Activated CD4-positive, alpha-beta T cell treated with anti-CD3 and anti-CD28 coated beads for 24 hours (primary cell): ENCODE results near the gene UGT1A6.
"Not testable (repeated sequence)": the region's sequence is repeated elsewhere in the genome, so short reads cannot be mapped to it uniquely, and the experiment has no call there.

ENCODE experiments used
- DNase-seq, 2 donors: peaks; one replicate each; pipeline ENCODE4 v3.0.0-alpha.2; 2020; ENCODE audit warnings: low read depth in 2 of 2

The UGT1A6 gene

DNA sequence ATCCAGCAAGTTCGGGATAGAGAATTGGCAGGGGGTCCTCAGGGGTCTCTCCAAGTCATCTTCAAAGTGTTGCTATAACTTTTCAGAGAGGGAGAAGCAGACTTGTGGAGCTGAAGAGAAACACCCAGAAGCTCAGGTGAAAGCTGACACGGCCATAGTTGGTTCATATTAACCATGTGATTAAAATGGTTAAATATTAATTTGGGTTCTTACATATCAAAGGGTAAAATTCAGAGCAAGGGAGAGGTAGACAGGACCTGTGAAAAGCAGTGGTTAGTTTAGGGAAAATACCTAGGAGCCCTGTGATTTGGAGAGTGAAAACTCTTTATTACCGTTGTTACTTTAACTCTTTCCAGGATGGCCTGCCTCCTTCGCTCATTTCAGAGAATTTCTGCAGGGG is at the start of gene UGT1A6:
Gene UGT1A6 (plus strand): TSS at position 243 of the 400 bp plus-strand sequence. CDS start 115 bp downstream, at position 358.
- no peak for DNase-seq

DNA sequence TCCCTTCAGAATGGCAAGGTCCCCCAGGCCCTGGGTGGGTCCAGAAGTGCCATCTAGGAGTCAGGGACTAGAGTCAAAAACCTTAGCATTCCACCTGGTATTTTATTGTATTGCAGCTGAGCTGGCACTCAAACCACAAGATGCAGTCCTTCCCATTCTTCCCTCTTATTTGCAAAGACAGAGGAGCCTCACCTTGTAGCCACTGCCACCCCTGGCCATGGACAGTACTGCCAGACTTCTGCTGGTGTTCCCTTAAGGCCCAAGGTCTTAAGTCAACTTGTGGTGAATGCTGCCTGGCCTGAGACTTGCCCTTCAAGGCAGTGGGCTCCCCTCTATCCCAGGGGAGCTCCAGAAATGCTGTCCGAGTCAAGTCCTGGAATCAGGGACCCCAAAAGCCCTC is 49.6 kb upstream of the UGT1A6 start:
- DNase-seq: no peak

GRCh38 chr2:233646033-233646432 is 46.7 kb upstream of the UGT1A6 start:
- not testable (repeated sequence) for DNase-seq

- no peak for DNase-seq
These were observed 41.7 kb upstream of the UGT1A6 start for GRCh38 chr2:233650981-233651380.

DNA sequence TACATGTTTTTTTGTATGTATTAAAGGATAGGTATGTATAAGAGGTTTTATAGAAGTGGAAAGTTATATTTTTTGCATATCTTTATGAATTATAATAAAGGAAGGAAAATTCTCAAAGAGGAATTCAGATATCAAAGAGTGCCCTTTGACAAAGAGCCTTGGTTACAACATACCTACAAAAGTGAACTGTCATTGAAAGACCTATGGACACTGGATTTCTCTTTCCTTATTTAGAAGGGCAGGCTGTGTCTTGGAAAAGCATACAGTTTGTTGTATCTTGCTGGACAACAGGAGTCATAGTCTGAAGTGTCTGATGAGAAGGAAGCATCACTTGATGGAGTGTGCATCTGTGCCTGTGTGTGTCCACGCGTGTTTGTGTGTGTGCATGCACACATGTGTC is 41.3 kb upstream of the UGT1A6 start:
- no peak for DNase-seq

GRCh38 chr2:233654501-233654900 is 38.2 kb upstream of the UGT1A6 start:
- DNase-seq: no peak

DNA sequence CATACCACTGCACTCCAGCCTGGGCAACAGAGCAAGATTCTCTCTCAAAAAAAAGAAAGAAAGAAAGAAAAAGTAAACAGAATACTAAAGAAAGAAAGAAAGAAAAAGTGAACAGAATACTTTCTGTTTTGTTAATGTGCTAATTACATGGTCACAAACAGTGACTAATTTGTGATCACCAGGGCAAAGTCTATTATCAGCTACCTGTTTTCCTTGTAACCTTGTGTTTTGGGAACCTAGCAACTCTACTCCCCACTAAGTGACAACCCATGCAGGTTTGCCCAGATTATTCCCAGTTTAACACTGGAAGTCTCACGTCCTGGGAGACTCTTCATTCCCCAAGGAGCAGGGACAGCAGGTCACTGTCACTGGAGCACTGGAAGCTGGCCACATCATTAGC is 37.6 kb upstream of the UGT1A6 start:
- DNase-seq: no peak

DNA sequence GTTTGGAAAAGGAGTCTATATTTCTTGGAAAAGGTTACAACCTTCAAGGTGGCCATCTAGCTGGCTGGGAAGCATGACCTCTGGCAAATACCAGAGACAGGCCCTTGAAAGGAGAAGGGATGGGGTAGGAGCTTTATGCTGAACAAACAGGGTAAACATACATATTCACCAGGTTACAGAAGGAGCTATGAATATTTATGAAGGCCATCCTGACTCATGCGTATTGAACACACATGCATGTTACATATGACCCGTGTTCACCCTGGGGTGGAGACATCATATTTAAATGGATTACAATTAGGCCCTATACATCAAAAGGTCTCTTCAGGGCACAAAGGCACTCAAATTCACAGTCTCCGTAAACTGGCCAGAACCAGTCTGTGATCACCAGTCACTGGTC is 36.7 kb upstream of the UGT1A6 start:
- DNase-seq: not testable (repeated sequence)

DNA sequence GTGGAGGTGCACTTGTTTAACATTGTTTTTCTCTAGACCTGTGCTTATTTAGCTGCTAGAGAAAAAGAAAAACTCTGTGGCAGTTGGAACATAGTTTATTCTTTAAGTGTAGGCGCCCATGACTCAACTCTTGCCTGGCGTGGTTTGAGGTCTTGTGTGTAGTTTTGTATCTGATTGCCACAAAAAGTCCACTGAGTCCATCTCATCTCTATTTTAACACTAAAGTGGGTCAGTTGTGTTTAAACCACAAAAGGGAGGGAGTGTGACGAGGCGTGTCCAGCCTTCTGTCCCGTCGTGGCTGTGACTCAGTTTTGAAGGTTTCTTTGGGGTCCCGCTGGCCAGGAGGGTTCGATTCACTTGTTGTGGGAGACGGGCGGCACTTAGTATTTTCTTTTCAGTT is 36.2 kb upstream of the UGT1A6 start:
- no peak for DNase-seq

GRCh38 chr2:233658610-233659009 is 34.1 kb upstream of the UGT1A6 start:
- no peak for DNase-seq

DNA sequence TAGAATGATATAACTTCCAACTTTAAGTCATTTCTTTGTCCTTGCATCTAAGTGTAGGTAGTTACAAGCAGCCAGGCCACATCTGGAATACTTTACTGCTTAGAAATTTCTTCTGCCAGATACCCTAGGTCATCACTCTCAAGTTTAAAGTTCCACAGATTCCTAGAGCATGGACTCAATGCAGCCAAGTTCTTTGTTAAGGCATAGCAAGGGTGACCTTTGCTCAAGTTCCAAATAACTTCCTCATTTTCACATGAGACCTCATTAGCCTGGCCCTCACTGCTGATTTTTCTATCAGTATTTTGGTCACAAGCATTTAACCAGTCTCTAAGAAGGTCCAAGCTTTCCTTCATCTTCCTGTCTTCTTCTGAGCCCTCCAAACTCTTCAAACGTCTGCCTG is 28.8 kb upstream of the UGT1A6 start:
- DNase-seq: no peak

DNA sequence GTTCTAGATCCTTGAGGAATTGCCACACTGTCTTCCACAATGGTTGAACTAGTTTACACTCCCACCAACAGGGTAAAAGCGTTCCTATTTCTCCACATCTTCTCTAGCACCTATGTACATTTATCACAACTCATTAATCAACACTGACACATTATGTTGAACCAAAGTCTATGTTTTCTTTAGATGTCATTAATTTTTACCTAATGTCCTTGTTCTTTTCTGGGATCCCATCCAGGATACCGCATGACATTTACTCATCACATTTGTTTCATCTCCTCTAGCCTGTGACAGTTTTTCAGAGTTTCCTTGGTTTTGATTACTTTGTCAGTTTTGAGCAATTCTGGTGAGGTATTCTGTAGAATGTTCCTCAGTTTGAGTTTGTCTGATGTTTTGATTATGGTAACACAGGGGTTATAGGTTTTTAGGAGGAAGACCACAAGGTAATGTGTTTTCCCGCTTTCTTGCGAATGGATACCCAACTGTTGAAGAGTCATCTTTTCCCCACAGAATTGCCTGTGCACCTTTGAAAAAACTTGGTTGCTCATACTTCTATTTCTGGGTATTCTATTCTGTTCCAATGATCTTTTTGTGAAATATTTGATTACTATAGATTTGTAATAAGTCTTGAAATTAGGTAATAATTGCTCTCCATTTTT is 24.0 kb upstream of the UGT1A6 start:
- DNase-seq: no peak

DNA sequence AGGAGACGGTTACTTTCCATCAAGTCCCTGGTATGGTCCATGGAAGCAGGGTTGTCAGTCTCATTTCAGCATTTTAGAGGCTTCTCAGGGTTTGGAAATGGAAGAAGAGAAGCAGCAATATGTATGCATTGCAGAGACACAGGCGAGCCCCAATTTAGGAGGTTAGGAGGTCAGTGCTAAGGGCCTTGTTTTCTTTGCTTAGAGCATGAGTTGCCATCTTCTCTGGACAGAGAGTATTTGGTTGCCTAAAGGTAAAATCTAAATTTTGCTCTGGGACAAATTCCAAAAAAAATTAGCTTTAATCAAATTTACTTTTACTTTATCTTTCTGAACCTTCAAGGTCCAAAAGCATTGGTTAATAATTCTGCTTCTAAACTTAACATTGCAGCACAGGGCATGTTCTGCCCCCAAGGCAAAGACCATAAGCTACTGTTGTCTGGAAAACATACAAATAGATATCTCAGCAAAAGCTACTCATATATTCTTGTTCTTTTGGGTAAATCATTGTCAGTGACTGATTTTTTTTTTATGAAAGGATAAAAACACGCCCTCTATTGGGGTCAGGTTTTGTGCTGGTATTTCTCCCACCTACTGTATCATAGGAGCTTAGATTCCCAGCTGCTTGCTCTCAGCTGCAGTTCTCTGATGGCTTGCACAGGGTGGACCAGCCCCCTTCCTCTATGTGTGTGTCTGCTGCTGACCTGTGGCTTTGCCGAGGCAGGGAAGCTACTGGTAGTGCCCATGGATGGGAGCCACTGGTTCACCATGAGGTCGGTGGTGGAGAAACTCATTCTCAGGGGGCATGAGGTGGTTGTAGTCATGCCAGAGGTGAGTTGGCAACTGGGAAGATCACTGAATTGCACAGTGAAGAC is 21.2 kb upstream of the UGT1A6 start, which contains the start of gene UGT1A9:
Gene UGT1A9 (plus strand): TSS at position 609 of the 872 bp plus-strand sequence. CDS start 37 bp downstream, at position 646.
- DNase-seq: no peak

DNA sequence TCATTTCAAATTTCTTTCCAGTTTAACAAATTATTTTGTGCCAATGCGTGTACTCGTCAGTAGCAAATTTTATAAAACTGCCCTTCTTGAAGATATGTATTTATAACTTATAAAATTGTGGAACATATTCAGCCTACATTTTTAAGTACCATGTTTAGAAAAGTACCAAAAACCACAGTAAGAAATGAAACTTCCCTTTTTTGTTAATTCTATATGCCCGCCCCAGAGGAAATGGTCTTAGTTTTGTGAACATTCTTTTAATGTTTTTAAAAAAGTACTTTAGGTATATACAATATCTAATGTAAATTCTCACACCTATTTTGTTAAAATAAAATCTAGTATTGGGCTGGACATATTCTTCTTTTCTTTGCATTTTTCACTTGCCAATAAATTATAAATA is 19.8 kb upstream of the UGT1A6 start:
- no peak for DNase-seq

GRCh38 chr2:233673896-233674295 is 18.8 kb upstream of the UGT1A6 start:
- no peak for DNase-seq

DNA sequence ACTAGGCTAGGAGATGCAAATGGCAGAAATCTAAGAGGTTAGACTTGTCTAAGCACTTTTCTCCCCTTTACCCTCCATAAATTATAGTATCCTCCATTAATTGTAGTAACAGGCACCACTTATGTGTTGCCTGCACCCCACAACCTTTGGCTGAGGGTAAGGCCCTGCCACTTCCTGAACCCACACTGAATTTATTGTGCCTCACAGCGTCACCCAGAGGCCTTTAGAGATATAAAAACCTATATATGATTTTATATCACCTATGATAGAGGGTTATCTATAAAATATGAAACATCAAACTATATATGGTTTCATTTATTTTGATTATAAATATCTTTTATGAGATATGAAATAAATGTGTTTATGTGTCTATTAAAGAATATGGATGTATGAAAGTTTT is 18.4 kb upstream of the UGT1A6 start:
- no peak for DNase-seq

DNA sequence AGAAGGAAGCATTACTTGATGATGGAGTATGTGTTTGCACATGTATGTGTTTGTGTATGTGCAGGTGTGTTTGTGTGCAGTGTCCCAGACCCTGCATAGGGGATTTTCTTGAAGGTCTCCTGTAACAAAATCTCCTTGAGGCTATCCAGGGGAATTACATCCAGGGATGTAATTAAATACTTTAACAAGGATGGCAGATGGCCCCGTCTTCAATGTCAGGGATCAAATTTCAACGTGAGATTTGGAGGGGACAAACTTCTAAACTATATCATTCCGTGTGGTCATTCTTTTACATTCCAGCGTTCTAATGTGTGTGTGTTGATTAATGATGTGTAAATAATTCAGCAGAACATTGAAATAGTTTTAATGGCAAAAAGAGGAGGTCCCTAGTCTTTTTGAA is 17.7 kb upstream of the UGT1A6 start:
- DNase-seq: no peak

DNA sequence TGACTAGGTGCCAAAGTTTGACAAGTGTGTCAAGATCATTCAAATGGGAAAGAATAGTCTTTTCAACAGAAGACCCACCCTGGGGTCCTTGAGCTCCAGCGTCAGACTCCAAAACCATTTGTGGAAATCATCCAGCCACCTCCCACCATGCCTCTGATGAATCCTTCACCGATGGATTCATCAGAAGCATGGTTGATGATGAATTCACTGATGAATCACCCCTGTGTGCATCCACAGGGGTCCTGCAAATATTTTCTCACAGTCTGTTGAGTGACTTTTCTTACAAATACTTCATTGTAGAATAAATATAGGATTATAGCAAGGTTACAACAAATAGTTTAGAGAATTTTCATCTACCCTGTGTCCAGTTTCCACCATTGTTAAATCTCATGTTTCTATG is 16.6 kb upstream of the UGT1A6 start:
- DNase-seq: no peak

GRCh38 chr2:233679196-233679595 is 13.5 kb upstream of the UGT1A6 start:
- DNase-seq: no peak

GRCh38 chr2:233680361-233681045 is 12.2 kb upstream of the UGT1A6 start:
- DNase-seq: no peak

- DNase-seq: no peak
These were observed 11.1 kb upstream of the UGT1A6 start, which contains the start of gene UGT1A7 for GRCh38 chr2:233681521-233682099. Gene UGT1A7 (plus strand): TSS chr2:233681901. CDS start chr2:233681938, 37 bp downstream.

- DNase-seq: no peak
These were observed 8.1 kb upstream of the UGT1A6 start for GRCh38 chr2:233684640-233685039.
